ENCODE results near the gene SCRN2.

- TF ChIP-seq CSRNP3 (CRISPR knock-in tag; IDR thresholded peaks at IDR 0.05) (no peak), ZFP30 (CRISPR knock-in tag; IDR thresholded peaks at IDR 0.05) (no peak), SNAI2 (CRISPR knock-in tag; IDR thresholded peaks at IDR 0.05) (no peak), CSDC2 (CRISPR knock-in tag; IDR thresholded peaks at IDR 0.05) (no peak), TSHZ2 (CRISPR knock-in tag; IDR thresholded peaks at IDR 0.05) (no peak), ZC3H10 (CRISPR knock-in tag; IDR thresholded peaks at IDR 0.05) (no peak), OSR1 (CRISPR knock-in tag; IDR thresholded peaks at IDR 0.05) (no peak), ZNF565 (CRISPR knock-in tag; conservative IDR thresholded peaks at IDR 0.05; ENCODE audit: low read depth) (no peak), ZNF8 (CRISPR knock-in tag; IDR thresholded peaks at IDR 0.05) (no peak), PATZ1 (CRISPR knock-in tag; IDR thresholded peaks at IDR 0.05; ENCODE audit: borderline replicate concordance) (no peak), TCF4 (CRISPR knock-in tag; IDR thresholded peaks at IDR 0.05; ENCODE audit: borderline replicate concordance) (peak; percentile 32; the same call in 1 of the 2 replicates), BACH2 (CRISPR knock-in tag; IDR thresholded peaks at IDR 0.05; ENCODE audit: borderline replicate concordance) (0 out of 2 replicates have a peak, but pooled peaks have one; percentile 12), ARNTL (CRISPR knock-in tag; IDR thresholded peaks at IDR 0.05; ENCODE audit: borderline replicate concordance, low read depth) (no peak), PPARA (CRISPR knock-in tag; IDR thresholded peaks at IDR 0.05; ENCODE audit: borderline replicate concordance) (no peak)
Observed at GRCh38 chr17:47840742-47841487, at the start of gene SCRN2.

Measured in SK-N-SH treated with all-trans-retinoic acid at 6 μM for 48 hours (cell line).